K562 (cell line): Measurements from ENCODE around the gene NTRK2. TPM values are rescaled to one million over a fixed set of nuclear protein-coding genes. Genes with fewer than 3 reads are reported as not detected.

Source experiments
- ATAC-seq: fragments of 200-7000 bp; cut with Tn5 transposase; 3 replicates; pipeline ENCODE4 v1.9.1; 2020; ENCODE audit warnings: moderate library complexity
- BruUV-seq: library from RNA; stranded (reverse); fragments of 400-500 nt; replicated peaks from 2 replicates; lab custom pipeline; 2021; lab: Mats Ljungman, UMichigan
- CTCF ChIA-PET: fragments of 300-600 bp; formaldehyde crosslinking; extraction: SDS; loops from one replicate; lab custom pipeline; 2021; ENCODE audit warnings: low intra/inter-chr PET ratio; lab: Yijun Ruan, JAX
- POLR2A ChIA-PET: fragments of 300-600, 350-650 bp; sonication (Branson Sonifier 250); formaldehyde crosslinking; extraction: SDS; loops from one replicate; lab custom pipeline; 2021; ENCODE audit warnings: antibody characterized with exemption, inconsistent platforms; lab: Yijun Ruan, JAX
- DNase-seq, 4 experiments: peaks; one replicate each; pipeline versions ENCODE4 v3.0.0 to v3.0.0-alpha.2; 2011 to 2018; ENCODE audit warnings: low spot score in 3 of 4, mixed read lengths in 3 of 4; ENCODE audit errors: extremely low read depth in 1 of 4
- FAIRE-seq: peaks from 2 replicates; lab custom pipeline; 2011; peaks lifted over from hg19 to GRCh38; lab: Jason Lieb, UNC
- H2AFZ ChIP-seq: 2 replicates; pipeline ENCODE4 v1.6.0; 2011; ENCODE audit warnings: low read depth, low read length, control low read depth, inconsistent platforms
- H3K27ac ChIP-seq: fragments of 200-600 bp; 3 replicates; pipeline ENCODE4 v1.8.0; 2011; ENCODE audit warnings: low read depth, mild to moderate bottlenecking, control low read depth, inconsistent platforms, low read length, moderate library complexity, mixed read lengths; ENCODE audit errors: extremely low read depth
- H3K27me3 ChIP-seq, 2 experiments: fragments of 300-600 bp in 1 of 2; 2 replicates in 1 of 2; 3 replicates in 1 of 2; pipeline versions ENCODE4 v1.6.0 to v1.8.0; 2011; ENCODE audit warnings: inconsistent platforms in 2 of 2, low read length in 2 of 2, mild to moderate bottlenecking in 1 of 2, mixed read lengths in 1 of 2, moderate library complexity in 1 of 2; ENCODE audit not compliant: control insufficient read depth in 2 of 2, insufficient read depth in 2 of 2
- H3K36me3 ChIP-seq: fragments of 300-600 bp; 3 replicates; pipeline ENCODE4 v1.8.0; 2011; ENCODE audit warnings: mild to moderate bottlenecking, low read length, inconsistent platforms; ENCODE audit not compliant: control insufficient read depth, insufficient read depth
- H3K4me1 ChIP-seq, 2 experiments: fragments of 200-600 bp in 1 of 2; replicated peaks in 1 of 2; 2 replicates in 1 of 2; 3 replicates in 1 of 2; pipeline versions ENCODE4 v1.5.1 to v1.8.0; 2011; ENCODE audit warnings: inconsistent platforms in 2 of 2, low read length in 2 of 2, mild to moderate bottlenecking in 1 of 2, mixed read lengths in 1 of 2, moderate library complexity in 1 of 2; ENCODE audit not compliant: control insufficient read depth in 2 of 2, insufficient read depth in 2 of 2
- H3K4me2 ChIP-seq: 2 replicates; pipeline ENCODE4 v1.6.1; 2011; ENCODE audit warnings: low read length, control low read depth, inconsistent platforms, mixed read lengths; ENCODE audit not compliant: insufficient read depth
- H3K4me3 ChIP-seq: fragments of 200-600 bp; sonication (generic), shearing (Covaris generic); 2 replicates; pipeline ENCODE4 v1.5.1; 2016; ENCODE audit warnings: control low read depth, inconsistent platforms
- H3K79me2 ChIP-seq: fragments of 200-600 bp; 3 replicates; pipeline ENCODE4 v1.8.0; 2011; ENCODE audit warnings: low read length, inconsistent platforms; ENCODE audit not compliant: control insufficient read depth, insufficient read depth
- H3K9ac ChIP-seq, 2 experiments: 2 replicates each; pipeline versions ENCODE4 v1.6.0 to v1.6.1; 2011; ENCODE audit warnings: low read depth in 2 of 2, low read length in 2 of 2, control low read depth in 1 of 2, inconsistent platforms in 1 of 2, mild to moderate bottlenecking in 1 of 2, mixed read lengths in 1 of 2; ENCODE audit not compliant: insufficient read depth in 1 of 2
- H3K9me1 ChIP-seq: one replicate; pipeline ENCODE4 v1.6.0; 2011; ENCODE audit warnings: inconsistent platforms, mild to moderate bottlenecking, low read length, moderate library complexity; ENCODE audit not compliant: control insufficient read depth, insufficient read depth
- H3K9me3 ChIP-seq: replicated peaks from 2 replicates; pipeline ENCODE4 v1.5.1; 2011; ENCODE audit warnings: low read depth, low read length, inconsistent platforms; ENCODE audit not compliant: control insufficient read depth, insufficient read depth
- H4K20me1 ChIP-seq: replicated peaks from 2 replicates; pipeline ENCODE4 v1.6.1; 2011; ENCODE audit warnings: low read length, inconsistent platforms, mixed read lengths; ENCODE audit not compliant: control insufficient read depth, insufficient read depth
- CSDE1 ChIP-seq, 2 experiments: fragments of 450-650 bp; IDR thresholded peaks; 2 replicates each; pipeline ENCODE4 v1.6.1; 2016; ENCODE audit warnings: mild to moderate bottlenecking in 1 of 2
- ELF1 ChIP-seq: fragments of 200-800 bp; sonication (Bioruptor generic); IDR thresholded peaks from 2 replicates; pipeline ENCODE4 v1.6.1; 2016; ENCODE audit warnings: missing genetic modification characterization, missing compliant biosample characterization
- EZH2 ChIP-seq: IDR thresholded peaks from 2 replicates; pipeline ENCODE4 v1.6.1; 2012; ENCODE audit warnings: low read depth, mild to moderate bottlenecking, inconsistent platforms, low read length, borderline replicate concordance
- GABPB1 ChIP-seq: sonication (generic); formaldehyde crosslinking; IDR thresholded peaks from 2 replicates; pipeline ENCODE4 v1.8.0; 2022; ENCODE audit warnings: mild to moderate bottlenecking, missing genetic modification reagents
- HMG20B ChIP-seq: fragments of 250-450 bp; sonication (Bioruptor Pico); IDR thresholded peaks from 2 replicates; pipeline ENCODE4 v1.5.0; 2021; ENCODE audit warnings: mild to moderate bottlenecking
- MEF2A ChIP-seq: IDR thresholded peaks from 2 replicates; pipeline ENCODE4 v1.6.1; 2011; ENCODE audit warnings: low read depth, mild to moderate bottlenecking, low read length, moderate library complexity; ENCODE audit not compliant: control insufficient read depth
- NBN ChIP-seq: fragments of 450-650 bp; IDR thresholded peaks from 2 replicates; pipeline ENCODE4 v1.6.1; 2016; ENCODE audit warnings: low read depth, mild to moderate bottlenecking
- NCOR1 ChIP-seq: fragments of 450-650 bp; IDR thresholded peaks from 2 replicates; pipeline ENCODE4 v1.6.1; 2016; ENCODE audit warnings: mild to moderate bottlenecking, moderate library complexity
- PHF20 ChIP-seq: fragments of 450-650 bp; IDR thresholded peaks from 2 replicates; pipeline ENCODE4 v1.6.1; 2018; ENCODE audit not compliant: partially characterized antibody
- STAT6 ChIP-seq: sonication (generic); formaldehyde crosslinking; IDR thresholded peaks from 2 replicates; pipeline ENCODE4 v1.8.1; 2023; ENCODE audit warnings: mild to moderate bottlenecking, missing genetic modification reagents
- ZC3H11A ChIP-seq: IDR thresholded peaks from 2 replicates; pipeline ENCODE4 v1.6.1; 2012; ENCODE audit warnings: low read depth, low read length, improper control_type of control experiment
- ZNF282 ChIP-seq: sonication (generic); formaldehyde crosslinking; IDR thresholded peaks from 2 replicates; pipeline ENCODE4 v1.8.1; 2023; ENCODE audit warnings: missing genetic modification reagents
- WGBS: fragments of 100-300 bp; shearing (Covaris generic); methylation state at CpG from one replicate; pipeline ENCODE4 v1.1.6; 2016; ENCODE audit warnings: low coverage, mixed read lengths; ENCODE audit not compliant: insufficient coverage; ENCODE audit errors: missing lambda C conversion rate; 5-methylcytosine and 5-hydroxymethylcytosine counted together
- in situ Hi-C: fragments of 300-500 bp; cut with MboI; formaldehyde crosslinking; loops from 4 replicates; pipeline ENCODE4 v1.15.0; 2018; ENCODE audit warnings: inconsistent platforms, mixed read lengths
- intact Hi-C: fragments of 100-400 bp; cut with micrococcal nuclease; formaldehyde crosslinking; loops from 2 replicates; pipeline ENCODE4 v1.14.2; 2022
- polyA plus RNA-seq, 8 experiments: library from polyadenylated mRNA; depleted of rRNA in 4 of 8; stranded (reverse) in 5 of 8; unstranded in 3 of 8; fragments of >200 nt; fragmentation: Nextera tagmentation in 2 of 8; fragmentation: Illumina TruSeq in 1 of 8; extraction: Ambion mirVana in 2 of 8; extraction: Trizol in 1 of 8; gene quantifications; 2 replicates each; pipeline versions ENCODE4 v1.2.1 to v1.2.3, GENCODE V29; 2011 to 2014; ENCODE audit warnings: inconsistent platforms in 1 of 8, missing spikeins in 1 of 8
- total RNA-seq, 7 experiments: library from RNA; depleted of rRNA in 6 of 7; stranded (reverse); fragments of >200 nt in 6 of 7; fragmentation: Illumina TruSeq in 2 of 7; extraction: Trizol in 2 of 7; gene quantifications; 2 replicates each; pipeline versions ENCODE4 v1.2.1 to v1.2.3, GENCODE V29; 2011 to 2021; ENCODE audit warnings: low replicate concordance in 1 of 7
- TF ChIP-seq, protein P1 (sequence below): fragments of 450-650 bp; IDR thresholded peaks from one replicate; pipeline ENCODE4 v1.6.1; 2018; ENCODE audit warnings: mild to moderate bottlenecking, moderate library complexity; ENCODE audit not compliant: partially characterized antibody
- TF ChIP-seq, protein P2 (sequence below): fragments of 450-650 bp; IDR thresholded peaks from 2 replicates; pipeline ENCODE4 v1.6.1; 2014; ENCODE audit warnings: low read depth, mild to moderate bottlenecking, moderate library complexity, borderline replicate concordance

The NTRK2 gene
- total and polyA plus RNA-seq, 9 of the 15 experiments (the other 6 are each of a cell fraction or from before 2014, with no cell fraction given), result not detected

DNA sequence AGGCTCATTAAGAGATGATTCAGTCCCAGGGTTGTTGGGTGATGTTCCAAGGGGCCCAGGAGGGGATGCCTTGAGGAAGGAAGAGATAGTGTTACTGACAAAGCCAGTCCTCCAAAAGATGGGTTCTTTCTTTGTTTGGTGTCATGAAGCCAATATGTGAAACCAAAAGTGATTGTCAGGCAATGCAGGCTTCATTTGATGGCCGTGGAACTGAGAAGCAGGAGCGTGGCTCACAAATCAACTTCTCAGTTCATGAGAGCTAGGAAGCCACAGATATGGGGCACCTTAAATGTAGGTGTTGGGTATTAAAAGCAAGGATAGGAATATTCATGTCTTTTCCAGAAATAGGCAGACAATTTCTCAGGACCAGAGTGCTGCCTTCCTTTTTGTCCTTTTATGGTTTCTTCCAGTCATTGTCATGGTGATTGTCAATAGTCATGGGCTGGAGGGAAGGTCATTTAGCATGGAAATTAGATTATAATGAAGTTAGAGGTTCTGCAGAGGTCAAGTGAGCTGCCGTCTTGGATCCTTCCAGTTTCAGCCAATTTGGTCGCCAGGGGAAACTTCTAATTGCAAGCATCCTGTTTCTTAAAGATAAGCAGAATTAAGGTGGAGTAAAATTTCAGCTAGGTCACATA, 393.0 kb downstream of the NTRK2 start:
- DNase-seq, result no peak
- Histone ChIP-seq H3K9ac (no peak overlapping the region), H3K9me3 (no peaks in the 10 kb centered on the region), H3K9me1 (no peaks in the 10 kb centered on the region), H3K4me1 (no peaks in the 10 kb centered on the region), H3K36me3 (no peaks in the 10 kb centered on the region), H3K27me3 (no peaks in the 10 kb centered on the region), H3K4me2 (no peak overlapping the region), H3K79me2 (no peaks in the 10 kb centered on the region), H2AFZ (no peak overlapping the region), H4K20me1 (no peaks in the 10 kb centered on the region), H3K27ac (no peak overlapping the region), H3K4me3 (no peak overlapping the region)
- TF ChIP-seq STAT6, result no peak
- TF ChIP-seq HMG20B (CRISPR knock-in tag), result no peak
- no peak for TF ChIP-seq ZC3H11A
- TF ChIP-seq, protein P1, sequence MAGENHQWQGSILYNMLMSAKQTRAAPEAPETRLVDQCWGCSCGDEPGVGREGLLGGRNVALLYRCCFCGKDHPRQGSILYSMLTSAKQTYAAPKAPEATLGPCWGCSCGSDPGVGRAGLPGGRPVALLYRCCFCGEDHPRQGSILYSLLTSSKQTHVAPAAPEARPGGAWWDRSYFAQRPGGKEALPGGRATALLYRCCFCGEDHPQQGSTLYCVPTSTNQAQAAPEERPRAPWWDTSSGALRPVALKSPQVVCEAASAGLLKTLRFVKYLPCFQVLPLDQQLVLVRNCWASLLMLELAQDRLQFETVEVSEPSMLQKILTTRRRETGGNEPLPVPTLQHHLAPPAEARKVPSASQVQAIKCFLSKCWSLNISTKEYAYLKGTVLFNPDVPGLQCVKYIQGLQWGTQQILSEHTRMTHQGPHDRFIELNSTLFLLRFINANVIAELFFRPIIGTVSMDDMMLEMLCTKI, result no peak
- TF ChIP-seq ZNF282 (CRISPR knock-in tag), result no peak
- no peak for TF ChIP-seq NCOR1
- TF ChIP-seq, protein P2, sequence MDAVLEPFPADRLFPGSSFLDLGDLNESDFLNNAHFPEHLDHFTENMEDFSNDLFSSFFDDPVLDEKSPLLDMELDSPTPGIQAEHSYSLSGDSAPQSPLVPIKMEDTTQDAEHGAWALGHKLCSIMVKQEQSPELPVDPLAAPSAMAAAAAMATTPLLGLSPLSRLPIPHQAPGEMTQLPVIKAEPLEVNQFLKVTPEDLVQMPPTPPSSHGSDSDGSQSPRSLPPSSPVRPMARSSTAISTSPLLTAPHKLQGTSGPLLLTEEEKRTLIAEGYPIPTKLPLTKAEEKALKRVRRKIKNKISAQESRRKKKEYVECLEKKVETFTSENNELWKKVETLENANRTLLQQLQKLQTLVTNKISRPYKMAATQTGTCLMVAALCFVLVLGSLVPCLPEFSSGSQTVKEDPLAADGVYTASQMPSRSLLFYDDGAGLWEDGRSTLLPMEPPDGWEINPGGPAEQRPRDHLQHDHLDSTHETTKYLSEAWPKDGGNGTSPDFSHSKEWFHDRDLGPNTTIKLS, result no peak
- TF ChIP-seq ELF1 (tag), result no peak
- no peak for TF ChIP-seq CSDE1 (IDR thresholded peaks at IDR 0.05)
- TF ChIP-seq EZH2, result no peak
- no peak for TF ChIP-seq PHF20
- no peak for TF ChIP-seq GABPB1 (CRISPR knock-in tag)
- no peak for TF ChIP-seq NBN
- TF ChIP-seq MEF2A, result no peak
- ChIA-PET CTCF (no interaction called here), POLR2A (no interaction called here)
- intact Hi-C loops, result no loop called here
- 0% methylated on average over 2 of the region's 4 CpGs for WGBS
- FAIRE-seq, result no peak
- in situ Hi-C loops, result no loop called here
- BruUV-seq, result no TSS peak
- ATAC-seq, result no peak
